GM23338 (cell line): ENCODE data around the gene PIGR. TPM values are rescaled to one million over a fixed set of nuclear protein-coding genes. Genes with fewer than 3 reads are reported as not detected.

Source experiments
- ATAC-seq: fragments of 200-7000 bp; cut with Tn5 transposase; 3 replicates; pipeline ENCODE4 v1.9.1; 2020
- DNase-seq: peaks from one replicate; pipeline ENCODE4 v3.0.0-alpha.2; 2015; ENCODE audit warnings: low spot score
- H2AFZ ChIP-seq: fragments of 200-600 bp; sonication (generic); 2 replicates; pipeline ENCODE4 v1.8.0; 2016; ENCODE audit warnings: antibody characterized with exemption, mild to moderate bottlenecking, moderate library complexity
- H3F3A ChIP-seq: fragments of 200-600 bp; sonication (generic); replicated peaks from 2 replicates; pipeline ENCODE4 v1.8.0; 2017; ENCODE audit warnings: antibody characterized with exemption, mixed run types, low read depth
- H3K27ac ChIP-seq: fragments of 200-600 bp; sonication (generic); 2 replicates; pipeline ENCODE4 v1.6.1; 2016; ENCODE audit warnings: low read depth
- H3K27me3 ChIP-seq: fragments of 200-600 bp; sonication (generic); 2 replicates; pipeline ENCODE4 v1.8.0; 2016; ENCODE audit warnings: mild to moderate bottlenecking, mixed run types, moderate library complexity; ENCODE audit not compliant: insufficient read depth
- H3K36me3 ChIP-seq: fragments of 200-600 bp; sonication (generic); 2 replicates; pipeline ENCODE4 v1.8.0; 2016; ENCODE audit warnings: mild to moderate bottlenecking; ENCODE audit not compliant: insufficient read depth
- H3K4me1 ChIP-seq: fragments of 200-600 bp; sonication (generic); 2 replicates; pipeline ENCODE4 v1.8.0; 2016; ENCODE audit warnings: mild to moderate bottlenecking, moderate library complexity; ENCODE audit not compliant: insufficient read depth
- H3K4me2 ChIP-seq: fragments of 200-600 bp; sonication (generic); 2 replicates; pipeline ENCODE4 v1.7.1; 2017; ENCODE audit warnings: mixed run types
- H3K4me3 ChIP-seq: fragments of 200-600 bp; sonication (generic); 2 replicates; pipeline ENCODE4 v1.6.1; 2016; ENCODE audit warnings: mixed run types
- H3K79me2 ChIP-seq: fragments of 200-600 bp; sonication (generic); replicated peaks from 2 replicates; pipeline ENCODE4 v1.8.0; 2017; ENCODE audit warnings: mild to moderate bottlenecking; ENCODE audit not compliant: insufficient read depth
- H3K9me2 ChIP-seq: fragments of 200-600 bp; sonication (generic); 2 replicates; pipeline ENCODE4 v1.8.0; 2017; ENCODE audit not compliant: insufficient read depth
- H4K20me1 ChIP-seq: fragments of 200-600 bp; sonication (generic); replicated peaks from 2 replicates; pipeline ENCODE4 v1.8.0; 2017; ENCODE audit warnings: mild to moderate bottlenecking; ENCODE audit not compliant: insufficient read depth
- H3K27ac Mint-ChIP-seq: 2 replicates; pipeline ENCODE4 v1.8.0; 2020; ENCODE audit warnings: inconsistent platforms, mild to moderate bottlenecking, moderate library complexity, mixed read lengths
- H3K27me3 Mint-ChIP-seq: 3 replicates; pipeline ENCODE4 v1.8.0; 2022; ENCODE audit warnings: low read depth, mild to moderate bottlenecking, moderate library complexity, mixed read lengths, inconsistent platforms; ENCODE audit not compliant: insufficient read depth, poor library complexity
- H3K36me3 Mint-ChIP-seq: 3 replicates; pipeline ENCODE4 v1.8.0; 2021; ENCODE audit warnings: low read depth, mild to moderate bottlenecking, inconsistent platforms, moderate library complexity, mixed read lengths
- H3K4me1 Mint-ChIP-seq: 3 replicates; pipeline ENCODE4 v1.8.0; 2020; ENCODE audit warnings: mild to moderate bottlenecking, inconsistent platforms, mixed read lengths
- H3K4me3 Mint-ChIP-seq: 3 replicates; pipeline ENCODE4 v1.8.0; 2021; ENCODE audit warnings: moderate library complexity, mild to moderate bottlenecking, inconsistent platforms, mixed read lengths
- H3K9me3 Mint-ChIP-seq: 3 replicates; pipeline ENCODE4 v1.8.0; 2020; ENCODE audit warnings: moderate library complexity, mild to moderate bottlenecking, inconsistent platforms, mixed read lengths
- CREB1 ChIP-seq: fragments of 250-450 bp; sonication (Bioruptor Pico); IDR thresholded peaks from 2 replicates; pipeline ENCODE4 v1.5.0; 2020; ENCODE audit warnings: low read depth, mild to moderate bottlenecking, moderate library complexity
- EZH2 ChIP-seq: fragments of 200-600 bp; sonication (generic); IDR thresholded peaks from one replicate; pipeline ENCODE4 v1.8.0; 2017; ENCODE audit warnings: antibody characterized with exemption, mild to moderate bottlenecking, low read depth; ENCODE audit not compliant: unreplicated experiment
- EZH2phosphoT487 ChIP-seq: fragments of 200-600 bp; sonication (generic); IDR thresholded peaks from one replicate; pipeline ENCODE4 v1.8.1; 2018; ENCODE audit warnings: antibody characterized with exemption; ENCODE audit not compliant: unreplicated experiment
- JUNB ChIP-seq: IDR thresholded peaks from one replicate; pipeline ENCODE4 v1.6.1; 2016; ENCODE audit warnings: antibody characterized with exemption; ENCODE audit not compliant: unreplicated experiment
- NANOG ChIP-seq: IDR thresholded peaks from 2 replicates; pipeline ENCODE4 v1.6.1; 2016; ENCODE audit warnings: antibody characterized with exemption, borderline replicate concordance
- STAT1 ChIP-seq: IDR thresholded peaks from one replicate; pipeline ENCODE4 v1.6.1; 2016; ENCODE audit warnings: antibody characterized with exemption; ENCODE audit not compliant: unreplicated experiment
- ZNF114 ChIP-seq: fragments of 250-450 bp; sonication (Bioruptor Pico); IDR thresholded peaks from 2 replicates; pipeline ENCODE4 v1.5.0; 2020; ENCODE audit warnings: mild to moderate bottlenecking, moderate library complexity
- ZNF331 ChIP-seq: fragments of 250-450 bp; sonication (Bioruptor Pico); IDR thresholded peaks from 2 replicates; pipeline ENCODE4 v1.5.0; 2020; ENCODE audit warnings: low read depth, mild to moderate bottlenecking, moderate library complexity
- polyA plus RNA-seq: library from polyadenylated mRNA; unstranded; fragments of >200 nt; fragmentation: Nextera tagmentation; extraction: Ambion mirVana; gene quantifications from 2 replicates; pipeline ENCODE4 v1.2.1, GENCODE V29; 2016
- total RNA-seq: library from RNA; depleted of rRNA; stranded (reverse); fragments of >200 nt; shearing (Covaris generic); gene quantifications from 2 replicates; pipeline ENCODE4 v1.2.3, GENCODE V29; 2014
- TF ChIP-seq, protein P1 (sequence below): fragments of 250-450 bp; sonication (Bioruptor Pico); IDR thresholded peaks from 2 replicates; pipeline ENCODE4 v1.5.0; 2020; ENCODE audit warnings: mild to moderate bottlenecking, moderate library complexity
- TF ChIP-seq, protein P2 (sequence below): IDR thresholded peaks from one replicate; pipeline ENCODE4 v1.6.1; 2018; ENCODE audit warnings: antibody characterized with exemption; ENCODE audit not compliant: unreplicated experiment
- TF ChIP-seq, protein P3 (sequence below): IDR thresholded peaks from 2 replicates; pipeline ENCODE4 v1.6.1; 2016; ENCODE audit warnings: antibody characterized with exemption

The PIGR gene
- total and polyA plus RNA-seq, 2 experiments from 2014 or later, result not detected

DNA sequence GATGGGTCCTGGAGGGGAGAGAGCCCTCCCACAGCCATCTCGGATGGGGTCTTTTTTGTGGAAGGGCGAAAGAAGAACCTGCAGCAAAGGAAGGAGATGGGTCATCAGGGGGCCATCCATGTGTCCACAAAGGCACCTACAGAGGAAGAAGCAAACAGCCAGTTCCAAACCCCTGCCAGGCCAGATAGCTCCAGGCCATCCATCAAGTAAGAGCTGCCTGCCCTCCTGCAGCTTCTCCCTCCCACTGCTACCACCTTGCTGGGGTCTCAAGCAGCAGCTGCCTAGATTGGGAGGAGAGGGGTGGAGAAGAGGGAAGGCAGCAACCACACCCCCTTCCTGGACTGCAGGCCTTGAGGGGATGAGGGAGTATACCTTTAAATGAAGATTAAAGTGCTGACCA lies 19.5 kb upstream of the PIGR start:
- Histone ChIP-seq H3K36me3 (no peaks in the 10 kb centered on the region), H3K27ac (no peak overlapping the region), H3K79me2 (no peaks in the 10 kb centered on the region), H3F3A (no peaks in the 10 kb centered on the region), H4K20me1 (no peaks in the 10 kb centered on the region), H3K27me3 (no peaks in the 10 kb centered on the region), H2AFZ (no peak overlapping the region), H3K4me1 (no peaks in the 10 kb centered on the region), H3K4me2 (no peak overlapping the region), H3K9me2 (peaks cover 4% of the 10 kb centered on the region; the same call in 1 of the 2 replicates), H3K4me3 (no peak overlapping the region)
- ATAC-seq, result no peak
- TF ChIP-seq STAT1 (no peak), ZNF331 (CRISPR knock-in tag) (no peak), CREB1 (CRISPR knock-in tag) (no peak), EZH2 (no peak), ZNF114 (CRISPR knock-in tag) (no peak)
- TF ChIP-seq, protein P1, sequence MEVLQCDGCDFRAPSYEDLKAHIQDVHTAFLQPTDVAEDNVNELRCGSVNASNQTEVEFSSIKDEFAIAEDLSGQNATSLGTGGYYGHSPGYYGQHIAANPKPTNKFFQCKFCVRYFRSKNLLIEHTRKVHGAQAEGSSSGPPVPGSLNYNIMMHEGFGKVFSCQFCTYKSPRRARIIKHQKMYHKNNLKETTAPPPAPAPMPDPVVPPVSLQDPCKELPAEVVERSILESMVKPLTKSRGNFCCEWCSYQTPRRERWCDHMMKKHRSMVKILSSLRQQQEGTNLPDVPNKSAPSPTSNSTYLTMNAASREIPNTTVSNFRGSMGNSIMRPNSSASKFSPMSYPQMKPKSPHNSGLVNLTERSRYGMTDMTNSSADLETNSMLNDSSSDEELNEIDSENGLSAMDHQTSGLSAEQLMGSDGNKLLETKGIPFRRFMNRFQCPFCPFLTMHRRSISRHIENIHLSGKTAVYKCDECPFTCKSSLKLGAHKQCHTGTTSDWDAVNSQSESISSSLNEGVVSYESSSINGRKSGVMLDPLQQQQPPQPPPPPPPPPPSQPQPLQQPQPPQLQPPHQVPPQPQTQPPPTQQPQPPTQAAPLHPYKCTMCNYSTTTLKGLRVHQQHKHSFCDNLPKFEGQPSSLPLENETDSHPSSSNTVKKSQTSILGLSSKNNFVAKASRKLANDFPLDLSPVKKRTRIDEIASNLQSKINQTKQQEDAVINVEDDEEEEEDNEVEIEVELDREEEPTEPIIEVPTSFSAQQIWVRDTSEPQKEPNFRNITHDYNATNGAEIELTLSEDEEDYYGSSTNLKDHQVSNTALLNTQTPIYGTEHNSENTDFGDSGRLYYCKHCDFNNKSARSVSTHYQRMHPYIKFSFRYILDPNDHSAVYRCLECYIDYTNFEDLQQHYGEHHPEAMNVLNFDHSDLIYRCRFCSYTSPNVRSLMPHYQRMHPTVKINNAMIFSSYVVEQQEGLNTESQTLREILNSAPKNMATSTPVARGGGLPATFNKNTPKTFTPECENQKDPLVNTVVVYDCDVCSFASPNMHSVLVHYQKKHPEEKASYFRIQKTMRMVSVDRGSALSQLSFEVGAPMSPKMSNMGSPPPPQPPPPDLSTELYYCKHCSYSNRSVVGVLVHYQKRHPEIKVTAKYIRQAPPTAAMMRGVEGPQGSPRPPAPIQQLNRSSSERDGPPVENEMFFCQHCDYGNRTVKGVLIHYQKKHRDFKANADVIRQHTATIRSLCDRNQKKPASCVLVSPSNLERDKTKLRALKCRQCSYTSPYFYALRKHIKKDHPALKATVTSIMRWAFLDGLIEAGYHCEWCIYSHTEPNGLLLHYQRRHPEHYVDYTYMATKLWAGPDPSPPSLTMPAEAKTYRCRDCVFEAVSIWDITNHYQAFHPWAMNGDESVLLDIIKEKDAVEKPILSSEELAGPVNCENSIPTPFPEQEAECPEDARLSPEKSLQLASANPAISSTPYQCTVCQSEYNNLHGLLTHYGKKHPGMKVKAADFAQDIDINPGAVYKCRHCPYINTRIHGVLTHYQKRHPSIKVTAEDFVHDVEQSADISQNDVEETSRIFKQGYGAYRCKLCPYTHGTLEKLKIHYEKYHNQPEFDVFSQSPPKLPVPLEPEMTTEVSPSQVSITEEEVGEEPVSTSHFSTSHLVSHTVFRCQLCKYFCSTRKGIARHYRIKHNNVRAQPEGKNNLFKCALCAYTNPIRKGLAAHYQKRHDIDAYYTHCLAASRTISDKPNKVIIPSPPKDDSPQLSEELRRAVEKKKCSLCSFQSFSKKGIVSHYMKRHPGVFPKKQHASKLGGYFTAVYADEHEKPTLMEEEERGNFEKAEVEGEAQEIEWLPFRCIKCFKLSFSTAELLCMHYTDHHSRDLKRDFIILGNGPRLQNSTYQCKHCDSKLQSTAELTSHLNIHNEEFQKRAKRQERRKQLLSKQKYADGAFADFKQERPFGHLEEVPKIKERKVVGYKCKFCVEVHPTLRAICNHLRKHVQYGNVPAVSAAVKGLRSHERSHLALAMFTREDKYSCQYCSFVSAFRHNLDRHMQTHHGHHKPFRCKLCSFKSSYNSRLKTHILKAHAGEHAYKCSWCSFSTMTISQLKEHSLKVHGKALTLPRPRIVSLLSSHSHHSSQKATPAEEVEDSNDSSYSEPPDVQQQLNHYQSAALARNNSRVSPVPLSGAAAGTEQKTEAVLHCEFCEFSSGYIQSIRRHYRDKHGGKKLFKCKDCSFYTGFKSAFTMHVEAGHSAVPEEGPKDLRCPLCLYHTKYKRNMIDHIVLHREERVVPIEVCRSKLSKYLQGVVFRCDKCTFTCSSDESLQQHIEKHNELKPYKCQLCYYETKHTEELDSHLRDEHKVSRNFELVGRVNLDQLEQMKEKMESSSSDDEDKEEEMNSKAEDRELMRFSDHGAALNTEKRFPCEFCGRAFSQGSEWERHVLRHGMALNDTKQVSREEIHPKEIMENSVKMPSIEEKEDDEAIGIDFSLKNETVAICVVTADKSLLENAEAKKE, result no peak
- H3K27ac Mint-ChIP-seq, result no peak overlapping the region
- H3K9me3 Mint-ChIP-seq, result no peaks in the 10 kb centered on the region
- no peaks in the 10 kb centered on the region; the same call in 2 of the 3 replicates for H3K4me1 Mint-ChIP-seq
- H3K4me3 Mint-ChIP-seq, result no peak overlapping the region
- H3K36me3 Mint-ChIP-seq, result no peaks in the 10 kb centered on the region
- DNase-seq, result no peak
- no peaks in the 10 kb centered on the region for H3K27me3 Mint-ChIP-seq

DNA sequence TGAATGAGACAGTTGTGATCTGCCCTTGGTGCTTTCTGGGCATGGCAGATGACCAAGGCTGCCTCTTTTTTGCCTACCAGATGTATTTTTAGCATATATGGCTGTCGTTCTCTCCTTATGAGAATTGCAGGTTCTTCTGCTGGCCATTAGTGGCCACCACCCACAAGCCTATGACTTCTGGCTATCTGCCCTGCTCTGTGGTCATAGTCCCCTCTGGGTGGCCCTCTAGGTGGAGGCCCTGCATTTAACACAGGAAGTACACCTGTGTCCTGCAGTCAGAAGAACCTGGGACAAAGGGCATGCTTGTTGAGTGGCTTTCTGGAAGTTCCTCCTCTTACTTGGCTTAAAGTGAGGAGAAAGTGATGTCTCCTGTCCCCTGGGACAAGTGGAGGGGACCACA lies 17.5 kb upstream of the PIGR start:
- Histone ChIP-seq H3K36me3 (no peaks in the 10 kb centered on the region), H2AFZ (no peak overlapping the region), H4K20me1 (no peaks in the 10 kb centered on the region), H3F3A (no peaks in the 10 kb centered on the region), H3K27me3 (no peaks in the 10 kb centered on the region), H3K4me2 (no peak overlapping the region), H3K27ac (no peak overlapping the region), H3K4me3 (no peak overlapping the region), H3K9me2 (peaks cover 4% of the 10 kb centered on the region; the same call in 1 of the 2 replicates), H3K79me2 (no peaks in the 10 kb centered on the region), H3K4me1 (no peaks in the 10 kb centered on the region)
- DNase-seq (no peak), ATAC-seq (no peak)
- H3K27ac Mint-ChIP-seq, result no peak overlapping the region
- H3K4me3 Mint-ChIP-seq, result no peak overlapping the region
- H3K27me3 Mint-ChIP-seq, result peaks cover 4% of the 10 kb centered on the region
- H3K36me3 Mint-ChIP-seq, result no peaks in the 10 kb centered on the region
- no peaks in the 10 kb centered on the region for H3K9me3 Mint-ChIP-seq
- H3K4me1 Mint-ChIP-seq, result no peaks in the 10 kb centered on the region
- no peak for TF ChIP-seq EZH2phosphoT487
- TF ChIP-seq, protein P2, sequence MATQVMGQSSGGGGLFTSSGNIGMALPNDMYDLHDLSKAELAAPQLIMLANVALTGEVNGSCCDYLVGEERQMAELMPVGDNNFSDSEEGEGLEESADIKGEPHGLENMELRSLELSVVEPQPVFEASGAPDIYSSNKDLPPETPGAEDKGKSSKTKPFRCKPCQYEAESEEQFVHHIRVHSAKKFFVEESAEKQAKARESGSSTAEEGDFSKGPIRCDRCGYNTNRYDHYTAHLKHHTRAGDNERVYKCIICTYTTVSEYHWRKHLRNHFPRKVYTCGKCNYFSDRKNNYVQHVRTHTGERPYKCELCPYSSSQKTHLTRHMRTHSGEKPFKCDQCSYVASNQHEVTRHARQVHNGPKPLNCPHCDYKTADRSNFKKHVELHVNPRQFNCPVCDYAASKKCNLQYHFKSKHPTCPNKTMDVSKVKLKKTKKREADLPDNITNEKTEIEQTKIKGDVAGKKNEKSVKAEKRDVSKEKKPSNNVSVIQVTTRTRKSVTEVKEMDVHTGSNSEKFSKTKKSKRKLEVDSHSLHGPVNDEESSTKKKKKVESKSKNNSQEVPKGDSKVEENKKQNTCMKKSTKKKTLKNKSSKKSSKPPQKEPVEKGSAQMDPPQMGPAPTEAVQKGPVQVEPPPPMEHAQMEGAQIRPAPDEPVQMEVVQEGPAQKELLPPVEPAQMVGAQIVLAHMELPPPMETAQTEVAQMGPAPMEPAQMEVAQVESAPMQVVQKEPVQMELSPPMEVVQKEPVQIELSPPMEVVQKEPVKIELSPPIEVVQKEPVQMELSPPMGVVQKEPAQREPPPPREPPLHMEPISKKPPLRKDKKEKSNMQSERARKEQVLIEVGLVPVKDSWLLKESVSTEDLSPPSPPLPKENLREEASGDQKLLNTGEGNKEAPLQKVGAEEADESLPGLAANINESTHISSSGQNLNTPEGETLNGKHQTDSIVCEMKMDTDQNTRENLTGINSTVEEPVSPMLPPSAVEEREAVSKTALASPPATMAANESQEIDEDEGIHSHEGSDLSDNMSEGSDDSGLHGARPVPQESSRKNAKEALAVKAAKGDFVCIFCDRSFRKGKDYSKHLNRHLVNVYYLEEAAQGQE, result no peak
- TF ChIP-seq NANOG, result no peak
- TF ChIP-seq CREB1 (CRISPR knock-in tag), result no peak
- TF ChIP-seq JUNB, result no peak
- TF ChIP-seq, protein P3, sequence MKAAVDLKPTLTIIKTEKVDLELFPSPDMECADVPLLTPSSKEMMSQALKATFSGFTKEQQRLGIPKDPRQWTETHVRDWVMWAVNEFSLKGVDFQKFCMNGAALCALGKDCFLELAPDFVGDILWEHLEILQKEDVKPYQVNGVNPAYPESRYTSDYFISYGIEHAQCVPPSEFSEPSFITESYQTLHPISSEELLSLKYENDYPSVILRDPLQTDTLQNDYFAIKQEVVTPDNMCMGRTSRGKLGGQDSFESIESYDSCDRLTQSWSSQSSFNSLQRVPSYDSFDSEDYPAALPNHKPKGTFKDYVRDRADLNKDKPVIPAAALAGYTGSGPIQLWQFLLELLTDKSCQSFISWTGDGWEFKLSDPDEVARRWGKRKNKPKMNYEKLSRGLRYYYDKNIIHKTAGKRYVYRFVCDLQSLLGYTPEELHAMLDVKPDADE, result no peak
- TF ChIP-seq ZNF114 (CRISPR knock-in tag), result no peak
- TF ChIP-seq STAT1, result no peak
